Fibroblast of lung (primary cell): ENCODE results near the gene RASL11B. TPM values are rescaled to one million over a fixed set of nuclear protein-coding genes. Genes with fewer than 3 reads are reported as not detected.

Experiments
- DNase-seq, 2 donors: peaks; one replicate each; pipeline versions ENCODE4 v3.0.0 to v3.0.0-alpha.2; 2010; ENCODE audit warnings: low read depth in 2 of 2
- H2AFZ ChIP-seq: 2 replicates; pipeline ENCODE4 v1.5.1; 2012; ENCODE audit warnings: low read length, control low read depth, inconsistent platforms
- H3K27ac ChIP-seq: 2 replicates; pipeline ENCODE4 v1.5.1; 2011; ENCODE audit warnings: low read length, control low read depth; ENCODE audit not compliant: insufficient read depth
- H3K27me3 ChIP-seq: 2 replicates; pipeline ENCODE4 v1.5.1; 2011; ENCODE audit warnings: mild to moderate bottlenecking, low read length; ENCODE audit not compliant: control insufficient read depth, insufficient read depth
- H3K36me3 ChIP-seq: 2 replicates; pipeline ENCODE4 v1.5.1; 2011; ENCODE audit warnings: low read length; ENCODE audit not compliant: control insufficient read depth, insufficient read depth
- H3K4me1 ChIP-seq: 2 replicates; pipeline ENCODE4 v1.5.1; 2011; ENCODE audit warnings: low read length; ENCODE audit not compliant: control insufficient read depth, insufficient read depth; ENCODE audit errors: extremely low read depth
- H3K4me2 ChIP-seq: 2 replicates; pipeline ENCODE4 v1.5.1; 2011; ENCODE audit warnings: low read length, control low read depth; ENCODE audit not compliant: insufficient read depth; ENCODE audit errors: extremely low read depth
- H3K4me3 ChIP-seq, 4 experiments: fragments of 200-600 bp in 1 of 4; sonication (generic) in 1 of 4; replicated peaks in 1 of 4; 2 replicates each; pipeline ENCODE4 v1.5.1; 2011 to 2016; ENCODE audit warnings: low read length in 4 of 4, low read depth in 3 of 4, mild to moderate bottlenecking in 3 of 4, control low read depth in 2 of 4, inconsistent platforms in 1 of 4, mixed read lengths in 1 of 4; ENCODE audit not compliant: insufficient read depth in 1 of 4; ENCODE audit errors: control extremely low read depth in 1 of 4
- H3K79me2 ChIP-seq: 2 replicates; pipeline ENCODE4 v1.5.1; 2012; ENCODE audit warnings: mild to moderate bottlenecking, low read length, inconsistent platforms; ENCODE audit not compliant: control insufficient read depth, insufficient read depth
- H3K9ac ChIP-seq: 2 replicates; pipeline ENCODE4 v1.5.1; 2011; ENCODE audit warnings: mild to moderate bottlenecking, low read length, control low read depth; ENCODE audit not compliant: insufficient read depth
- H3K9me3 ChIP-seq: 2 replicates; pipeline ENCODE4 v1.5.1; 2012; ENCODE audit warnings: low read depth, low read length; ENCODE audit not compliant: control insufficient read depth, insufficient read depth
- H4K20me1 ChIP-seq: 2 replicates; pipeline ENCODE4 v1.5.1; 2011; ENCODE audit warnings: low read length; ENCODE audit not compliant: control insufficient read depth, insufficient read depth; ENCODE audit errors: extremely low read depth
- CTCF ChIP-seq, 2 donors: IDR thresholded peaks in 1 of 2; conservative IDR thresholded peaks in 1 of 2; 1 replicate in 1 of 2; 2 replicates in 1 of 2; pipeline ENCODE4 v1.5.1; 2011 to 2012; ENCODE audit warnings: low read length in 2 of 2, control low read depth in 1 of 2, inconsistent platforms in 1 of 2, low read depth in 1 of 2, mild to moderate bottlenecking in 1 of 2
- EZH2 ChIP-seq: IDR thresholded peaks from 2 replicates; pipeline ENCODE4 v1.5.1; 2012; ENCODE audit warnings: low read length, control low read depth, mild to moderate bottlenecking; ENCODE audit errors: missing control alignments
- polyA plus RNA-seq, 2 donors: library from polyadenylated mRNA; depleted of rRNA in 1 of 2; stranded (reverse) in 1 of 2; unstranded in 1 of 2; fragments of >200 nt; gene quantifications; 2 replicates each; pipeline ENCODE4 v1.2.1, GENCODE V29; 2011 to 2012; ENCODE audit warnings: missing spikeins in 1 of 2
- total RNA-seq: library from RNA; depleted of rRNA; stranded (reverse); fragments of >200 nt; gene quantifications from 2 replicates; pipeline ENCODE4 v1.2.1, GENCODE V29; 2014

RASL11B gene
- total and polyA plus RNA-seq, 2 donors (not counting 1 experiment from before 2014, with no cell fraction given): 2.1 to 15.2 TPM

- H3K9me3 ChIP-seq: no peaks in the 10 kb centered on the region
- H2AFZ ChIP-seq: no peak overlapping the region
- peaks cover 7% of the 10 kb centered on the region for H3K4me1 ChIP-seq
- peaks cover 8% of the 10 kb centered on the region for H3K27me3 ChIP-seq
- no peaks in the 10 kb centered on the region for H4K20me1 ChIP-seq
- no peak overlapping the region for H3K4me2 ChIP-seq
- H3K36me3 ChIP-seq: no peaks in the 10 kb centered on the region
- no peaks in the 10 kb centered on the region for H3K79me2 ChIP-seq
- TF ChIP-seq CTCF (conservative IDR thresholded peaks at IDR 0.05 in 1 of 2, IDR thresholded peaks at IDR 0.05 in 1 of 2; ENCODE audit: low read depth in 1 of 2, low read length in 2 of 2) (no peak), EZH2 (no peak)
- H3K9ac ChIP-seq: no peak overlapping the region
- H3K27ac ChIP-seq: no peak overlapping the region
- no peak for DNase-seq
- no peak overlapping the region for H3K4me3 ChIP-seq
These were observed 4.6 kb downstream of the RASL11B start for GRCh38 chr4:52866734-52867133.

GRCh38 chr4:52867163-52867562 is 5.0 kb downstream of the RASL11B start:
- Histone ChIP-seq H3K79me2 (no peaks in the 10 kb centered on the region), H3K27ac (no peak overlapping the region)
- no peak for DNase-seq

GRCh38 chr4:52868133-52868532 is 6.0 kb downstream of the RASL11B start:
- Histone ChIP-seq H3K4me1 (peaks cover 5% of the 10 kb centered on the region), H3K27me3 (peaks cover under 1% of the 10 kb centered on the region), H2AFZ (no peak overlapping the region), H3K36me3 (no peaks in the 10 kb centered on the region), H3K4me3 (no peak overlapping the region), H3K79me2 (no peaks in the 10 kb centered on the region), H3K27ac (no peak overlapping the region), H3K9ac (no peak overlapping the region), H3K4me2 (no peak overlapping the region), H3K9me3 (no peaks in the 10 kb centered on the region), H4K20me1 (no peaks in the 10 kb centered on the region)
- DNase-seq: no peak
- TF ChIP-seq EZH2: no peak
- no peak for TF ChIP-seq CTCF (conservative IDR thresholded peaks at IDR 0.05 in 1 of 2, IDR thresholded peaks at IDR 0.05 in 1 of 2; ENCODE audit: low read depth in 1 of 2, low read length in 2 of 2)

More at GRCh38 chr4:52867163-52867562, 5.0 kb downstream of the RASL11B start:
- Histone ChIP-seq H3K9ac (no peak overlapping the region), H3K27me3 (peaks cover 8% of the 10 kb centered on the region), H3K4me2 (no peak overlapping the region), H3K36me3 (no peaks in the 10 kb centered on the region), H2AFZ (no peak overlapping the region), H3K4me1 (peaks cover 7% of the 10 kb centered on the region), H3K4me3 (no peak overlapping the region), H3K9me3 (no peaks in the 10 kb centered on the region), H4K20me1 (no peaks in the 10 kb centered on the region)
- TF ChIP-seq EZH2: no peak
